Stromal cell of bone marrow (primary cell): ENCODE data around the gene CCDC136.

Experiments used
- DNase-seq: peaks from one replicate; pipeline ENCODE4 v3.0.0-alpha.2; 2012; ENCODE audit warnings: low read depth

Gene CCDC136

GRCh38 chr7:128805225-128805624 is 13.5 kb downstream of the CCDC136 start:
- DNase-seq: no peak

GRCh38 chr7:128807191-128807590 is 15.4 kb downstream of the CCDC136 start:
- no peak for DNase-seq

- no peak for DNase-seq
Measured at GRCh38 chr7:128809363-128809762, 17.6 kb downstream of the CCDC136 start.

GRCh38 chr7:128810473-128810872 is 18.7 kb downstream of the CCDC136 start:
- DNase-seq: no peak

- DNase-seq: no peak
Measured at GRCh38 chr7:128810997-128811396, 19.2 kb downstream of the CCDC136 start.

- no peak for DNase-seq
Measured at GRCh38 chr7:128811631-128812430, 20.1 kb downstream of the CCDC136 start.

- DNase-seq: no peak
Measured at GRCh38 chr7:128812514-128813168, 20.9 kb downstream of the CCDC136 start.

GRCh38 chr7:128814499-128814898 is 22.7 kb downstream of the CCDC136 start:
- DNase-seq: no peak

- DNase-seq: no peak
Measured at GRCh38 chr7:128815289-128815942, 23.6 kb downstream of the CCDC136 start.

GRCh38 chr7:128818694-128819093 is 26.9 kb downstream of the CCDC136 start:
- DNase-seq: no peak

GRCh38 chr7:128821724-128822123 is 30.0 kb downstream of the CCDC136 start:
- no peak for DNase-seq

- no peak for DNase-seq
Measured at GRCh38 chr7:128826512-128826911, 34.7 kb downstream of the CCDC136 start.

GRCh38 chr7:128826916-128827247 is 35.1 kb downstream of the CCDC136 start:
- DNase-seq: no peak

- peak; percentile 85 for DNase-seq
Measured at GRCh38 chr7:128827248-128827958, 35.6 kb downstream of the CCDC136 start.

- no peak for DNase-seq
Measured at GRCh38 chr7:128827971-128828711, 36.4 kb downstream of the CCDC136 start.

GRCh38 chr7:128829391-128830166 is 37.8 kb downstream of the CCDC136 start:
- DNase-seq: no peak

- peak; percentile 41 for DNase-seq
Measured at GRCh38 chr7:128830231-128831177, 38.7 kb downstream of the CCDC136 start, which contains the start of gene FLNC. TSS of gene FLNC (plus strand) at chr7:128830406. CDS start at chr7:128830638, 232 bp downstream.

GRCh38 chr7:128831178-128831993 is 39.6 kb downstream of the CCDC136 start:
- DNase-seq: no peak
